ENCODE results near the gene CBLIF. TPM values are rescaled to one million over a fixed set of nuclear protein-coding genes. Genes with fewer than 3 reads are reported as not detected.

CBLIF gene
- total RNA-seq, 1 experiment from 2014 or later = not detected

DNA sequence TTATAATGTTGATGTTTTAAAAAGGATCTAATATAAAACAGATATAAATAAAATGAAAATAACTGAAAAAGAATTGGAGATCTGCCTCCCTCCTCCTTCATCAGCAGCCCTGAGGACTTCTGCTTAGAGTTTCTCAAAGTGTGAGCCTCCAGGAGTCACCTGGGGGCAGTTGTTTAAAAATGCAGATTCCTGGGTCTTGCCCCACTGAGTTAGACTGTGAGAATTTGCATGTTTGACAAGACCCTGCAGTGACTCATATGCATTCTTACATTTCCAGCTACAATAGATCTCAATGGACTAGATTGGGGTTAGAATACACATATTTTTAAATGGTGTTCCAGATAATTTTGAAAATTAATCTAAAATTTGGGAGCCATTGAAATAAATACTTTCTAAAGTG lies 32.5 kb upstream of the CBLIF start:
- no peaks in the 10 kb centered on the region for H3K9me3 ChIP-seq (ENCODE audit: insufficient read depth, low read depth)
- no TSS peak for BruUV-seq (replicated peaks)
- TF ChIP-seq, protein P1, sequence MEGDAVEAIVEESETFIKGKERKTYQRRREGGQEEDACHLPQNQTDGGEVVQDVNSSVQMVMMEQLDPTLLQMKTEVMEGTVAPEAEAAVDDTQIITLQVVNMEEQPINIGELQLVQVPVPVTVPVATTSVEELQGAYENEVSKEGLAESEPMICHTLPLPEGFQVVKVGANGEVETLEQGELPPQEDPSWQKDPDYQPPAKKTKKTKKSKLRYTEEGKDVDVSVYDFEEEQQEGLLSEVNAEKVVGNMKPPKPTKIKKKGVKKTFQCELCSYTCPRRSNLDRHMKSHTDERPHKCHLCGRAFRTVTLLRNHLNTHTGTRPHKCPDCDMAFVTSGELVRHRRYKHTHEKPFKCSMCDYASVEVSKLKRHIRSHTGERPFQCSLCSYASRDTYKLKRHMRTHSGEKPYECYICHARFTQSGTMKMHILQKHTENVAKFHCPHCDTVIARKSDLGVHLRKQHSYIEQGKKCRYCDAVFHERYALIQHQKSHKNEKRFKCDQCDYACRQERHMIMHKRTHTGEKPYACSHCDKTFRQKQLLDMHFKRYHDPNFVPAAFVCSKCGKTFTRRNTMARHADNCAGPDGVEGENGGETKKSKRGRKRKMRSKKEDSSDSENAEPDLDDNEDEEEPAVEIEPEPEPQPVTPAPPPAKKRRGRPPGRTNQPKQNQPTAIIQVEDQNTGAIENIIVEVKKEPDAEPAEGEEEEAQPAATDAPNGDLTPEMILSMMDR (conservative IDR thresholded peaks at IDR 0.05) = no peak
- no peak for TF ChIP-seq EZH2 (IDR thresholded peaks at IDR 0.05; ENCODE audit: low read depth)
- H4K20me1 ChIP-seq (ENCODE audit: insufficient read depth) = no peaks in the 10 kb centered on the region
- H3K79me2 ChIP-seq (ENCODE audit: low read depth) = no peaks in the 10 kb centered on the region
- H3K4me1 ChIP-seq (replicated peaks; ENCODE audit: insufficient read depth) = no peaks in the 10 kb centered on the region
- ChIA-PET POLR2A (ENCODE audit: unreplicated experiment) (no interaction called here), CTCF (no interaction called here)
- H3K27ac ChIP-seq = no peak overlapping the region
- H2AFZ ChIP-seq = no peak overlapping the region
- no peaks in the 10 kb centered on the region for H3K36me3 ChIP-seq (ENCODE audit: low read depth)
- no peak overlapping the region for H3K4me2 ChIP-seq
- no peaks in the 10 kb centered on the region for H3K9me2 ChIP-seq (ENCODE audit: insufficient read depth)
- intact Hi-C loops (cut with micrococcal nuclease; ENCODE audit: unreplicated experiment) = no loop called here
- no peak for DNase-seq
- no peaks in the 10 kb centered on the region for H3F3A ChIP-seq (ENCODE audit: insufficient read depth, low read depth)
- no peak overlapping the region for H3K4me3 ChIP-seq
- no peaks in the 10 kb centered on the region for H3K27me3 ChIP-seq (ENCODE audit: insufficient read depth, low read depth)

GRCh38 chr11:59877325-59877724 lies 32.0 kb upstream of the CBLIF start:
- CTCF ChIA-PET = no interaction called here
- no TSS peak for BruUV-seq (replicated peaks)
- intact Hi-C loops (cut with micrococcal nuclease; ENCODE audit: unreplicated experiment) = no loop called here

GRCh38 chr11:59875856-59876519 lies 30.7 kb upstream of the CBLIF start:
- CTCF ChIA-PET = no interaction called here
- no peak overlapping the region for H2AFZ ChIP-seq
- no peak for TF ChIP-seq EZH2 (IDR thresholded peaks at IDR 0.05; ENCODE audit: low read depth)
- H3K4me2 ChIP-seq = no peak overlapping the region
- H3K36me3 ChIP-seq (ENCODE audit: low read depth) = no peaks in the 10 kb centered on the region
- H3K9me2 ChIP-seq (ENCODE audit: insufficient read depth) = no peaks in the 10 kb centered on the region
- no peaks in the 10 kb centered on the region for H3F3A ChIP-seq (ENCODE audit: insufficient read depth, low read depth)
- no peak overlapping the region for H3K27ac ChIP-seq
- H3K79me2 ChIP-seq (ENCODE audit: low read depth) = no peaks in the 10 kb centered on the region
- DNase-seq = no peak
- H3K9me3 ChIP-seq (ENCODE audit: insufficient read depth, low read depth) = no peaks in the 10 kb centered on the region
- POLR2A ChIA-PET (ENCODE audit: unreplicated experiment) = no interaction called here
- no peaks in the 10 kb centered on the region for H3K27me3 ChIP-seq (ENCODE audit: insufficient read depth, low read depth)
- no TSS peak for BruUV-seq (replicated peaks)
- intact Hi-C loops (cut with micrococcal nuclease; ENCODE audit: unreplicated experiment) = no loop called here
- H4K20me1 ChIP-seq (ENCODE audit: insufficient read depth) = no peaks in the 10 kb centered on the region
- no peak overlapping the region for H3K4me3 ChIP-seq
- H3K4me1 ChIP-seq (replicated peaks; ENCODE audit: insufficient read depth) = no peaks in the 10 kb centered on the region

More at GRCh38 chr11:59877325-59877724, 32.0 kb upstream of the CBLIF start:
- no peaks in the 10 kb centered on the region for H3F3A ChIP-seq (ENCODE audit: insufficient read depth, low read depth)
- no peaks in the 10 kb centered on the region for H3K36me3 ChIP-seq (ENCODE audit: low read depth)
- DNase-seq = no peak
- no peaks in the 10 kb centered on the region for H4K20me1 ChIP-seq (ENCODE audit: insufficient read depth)
- no peaks in the 10 kb centered on the region for H3K79me2 ChIP-seq (ENCODE audit: low read depth)
- POLR2A ChIA-PET (ENCODE audit: unreplicated experiment) = no interaction called here
- H3K4me3 ChIP-seq = no peak overlapping the region
- H3K9me2 ChIP-seq (ENCODE audit: insufficient read depth) = no peaks in the 10 kb centered on the region
- H3K4me2 ChIP-seq = no peak overlapping the region
- no peaks in the 10 kb centered on the region for H3K4me1 ChIP-seq (replicated peaks; ENCODE audit: insufficient read depth)
- no peak overlapping the region for H2AFZ ChIP-seq
- TF ChIP-seq EZH2 (IDR thresholded peaks at IDR 0.05; ENCODE audit: low read depth) = no peak
- TF ChIP-seq, protein P1 (conservative IDR thresholded peaks at IDR 0.05) = no peak
- no peaks in the 10 kb centered on the region for H3K27me3 ChIP-seq (ENCODE audit: insufficient read depth, low read depth)
- no peak overlapping the region for H3K27ac ChIP-seq
- H3K9me3 ChIP-seq (ENCODE audit: insufficient read depth, low read depth) = no peaks in the 10 kb centered on the region

DNA sequence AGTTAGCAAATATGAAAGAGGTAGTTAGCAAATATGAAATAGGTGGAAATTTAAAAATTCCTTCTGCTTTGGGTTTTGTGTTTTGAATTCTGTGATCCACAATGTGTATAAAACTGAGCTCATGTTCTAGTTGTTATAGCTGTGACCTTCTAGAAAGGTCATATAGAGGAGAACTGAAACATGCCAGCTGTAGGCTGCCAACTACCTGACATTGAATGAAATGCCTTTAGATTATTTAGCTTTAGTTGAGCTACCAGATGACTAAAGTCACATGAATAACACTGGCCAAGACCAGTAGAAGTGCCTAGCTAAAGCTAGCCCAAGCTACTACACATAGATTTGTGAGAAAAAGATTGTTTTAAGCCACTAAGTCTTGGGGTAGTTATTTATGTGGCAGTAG lies 26.8 kb upstream of the CBLIF start:
- H3F3A ChIP-seq (ENCODE audit: insufficient read depth, low read depth) = no peaks in the 10 kb centered on the region
- no peaks in the 10 kb centered on the region for H4K20me1 ChIP-seq (ENCODE audit: insufficient read depth)
- DNase-seq = no peak
- H2AFZ ChIP-seq = no peak overlapping the region
- H3K4me2 ChIP-seq = no peak overlapping the region
- no peak overlapping the region for H3K4me3 ChIP-seq
- H3K79me2 ChIP-seq (ENCODE audit: low read depth) = no peaks in the 10 kb centered on the region
- no peaks in the 10 kb centered on the region for H3K9me2 ChIP-seq (ENCODE audit: insufficient read depth)
- TF ChIP-seq, protein P1 (conservative IDR thresholded peaks at IDR 0.05) = no peak
- no peak for TF ChIP-seq EZH2 (IDR thresholded peaks at IDR 0.05; ENCODE audit: low read depth)
- POLR2A ChIA-PET (ENCODE audit: unreplicated experiment) = no interaction called here
- H3K27me3 ChIP-seq (ENCODE audit: insufficient read depth, low read depth) = no peaks in the 10 kb centered on the region
- no peaks in the 10 kb centered on the region; the same call in 1 of the 2 replicates for H3K9me3 ChIP-seq (ENCODE audit: insufficient read depth, low read depth)
- CTCF ChIA-PET = no interaction called here
- intact Hi-C loops (cut with micrococcal nuclease; ENCODE audit: unreplicated experiment) = no loop called here
- H3K4me1 ChIP-seq (replicated peaks; ENCODE audit: insufficient read depth) = no peaks in the 10 kb centered on the region
- H3K36me3 ChIP-seq (ENCODE audit: low read depth) = no peaks in the 10 kb centered on the region
- no peak overlapping the region for H3K27ac ChIP-seq
- BruUV-seq (replicated peaks) = no TSS peak
